Peyer's patch (tissue), 4 donors: ENCODE data around the gene LTO1.

Experiments
- POLR2A ChIP-seq, 2 donors: fragments of 450-650 bp; IDR thresholded peaks; one replicate each; pipeline ENCODE4 v1.5.1; 2017; ENCODE audit warnings: antibody characterized with exemption in 2 of 2, mild to moderate bottlenecking in 2 of 2, moderate library complexity in 2 of 2
- TF ChIP-seq, protein P1 (sequence below), 6 experiments: fragments of 450-650 bp in 4 of 6; fragments of 200-600 bp in 2 of 6; sonication (generic) in 1 of 6; IDR thresholded peaks; one replicate each; pipeline ENCODE4 v1.5.1; 2017 to 2019; ENCODE audit warnings: antibody characterized with exemption in 6 of 6, mild to moderate bottlenecking in 3 of 6, moderate library complexity in 1 of 6

- TF ChIP-seq, protein P1, sequence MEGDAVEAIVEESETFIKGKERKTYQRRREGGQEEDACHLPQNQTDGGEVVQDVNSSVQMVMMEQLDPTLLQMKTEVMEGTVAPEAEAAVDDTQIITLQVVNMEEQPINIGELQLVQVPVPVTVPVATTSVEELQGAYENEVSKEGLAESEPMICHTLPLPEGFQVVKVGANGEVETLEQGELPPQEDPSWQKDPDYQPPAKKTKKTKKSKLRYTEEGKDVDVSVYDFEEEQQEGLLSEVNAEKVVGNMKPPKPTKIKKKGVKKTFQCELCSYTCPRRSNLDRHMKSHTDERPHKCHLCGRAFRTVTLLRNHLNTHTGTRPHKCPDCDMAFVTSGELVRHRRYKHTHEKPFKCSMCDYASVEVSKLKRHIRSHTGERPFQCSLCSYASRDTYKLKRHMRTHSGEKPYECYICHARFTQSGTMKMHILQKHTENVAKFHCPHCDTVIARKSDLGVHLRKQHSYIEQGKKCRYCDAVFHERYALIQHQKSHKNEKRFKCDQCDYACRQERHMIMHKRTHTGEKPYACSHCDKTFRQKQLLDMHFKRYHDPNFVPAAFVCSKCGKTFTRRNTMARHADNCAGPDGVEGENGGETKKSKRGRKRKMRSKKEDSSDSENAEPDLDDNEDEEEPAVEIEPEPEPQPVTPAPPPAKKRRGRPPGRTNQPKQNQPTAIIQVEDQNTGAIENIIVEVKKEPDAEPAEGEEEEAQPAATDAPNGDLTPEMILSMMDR (IDR thresholded peaks at IDR 0.05), result no peak
- TF ChIP-seq POLR2A (IDR thresholded peaks at IDR 0.05), result no peak
Observed at GRCh38 chr11:69682221-69682620, 7.1 kb upstream of the LTO1 start.
